AG08396 (cell line): ENCODE measurements around the gene AIP.

Experiments
- DNase-seq: peaks from one replicate; pipeline ENCODE4 v3.0.0; 2012; ENCODE audit warnings: low spot score, mixed read lengths

Gene AIP

DNA sequence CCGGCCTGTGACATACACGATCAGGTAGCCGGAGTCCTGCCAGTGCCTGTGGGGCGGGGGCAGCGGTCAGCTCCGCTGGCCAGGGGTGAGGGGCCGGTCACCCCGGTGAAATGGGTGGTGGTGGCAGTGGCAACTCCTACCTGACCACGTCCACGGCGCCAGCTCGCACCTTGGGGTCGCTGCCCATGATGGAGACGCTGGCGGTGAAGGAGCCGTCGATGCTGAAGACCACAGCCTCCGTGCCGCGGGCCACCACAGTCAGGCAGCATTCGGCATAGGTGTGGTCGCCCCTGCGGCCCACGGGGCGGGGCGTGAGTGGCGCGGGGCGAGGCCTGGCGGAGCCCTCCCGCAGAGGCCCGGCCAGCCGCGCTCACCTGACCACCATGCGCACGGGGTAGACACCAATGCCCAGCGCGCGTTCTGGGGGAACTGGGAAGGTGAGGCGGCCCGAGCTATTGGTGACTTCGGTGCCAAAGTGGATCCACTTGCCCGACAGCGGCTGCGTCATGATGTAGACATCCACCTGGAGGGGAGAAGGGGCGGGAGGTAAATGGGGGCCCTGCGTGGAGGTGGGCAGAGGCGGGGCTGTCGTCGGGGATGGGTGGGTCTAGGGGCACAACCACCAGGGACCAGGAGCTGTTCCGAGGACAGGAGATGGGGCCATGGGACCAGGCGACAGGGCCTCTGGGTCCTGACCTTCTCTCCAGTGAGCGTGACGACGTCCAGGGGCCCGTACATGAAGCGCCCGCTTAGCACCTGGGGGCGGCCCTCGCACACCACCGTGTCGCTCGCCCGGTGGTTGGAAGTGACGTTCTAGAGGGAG is 10.9 kb downstream of the AIP start:
- no peak for DNase-seq

DNA sequence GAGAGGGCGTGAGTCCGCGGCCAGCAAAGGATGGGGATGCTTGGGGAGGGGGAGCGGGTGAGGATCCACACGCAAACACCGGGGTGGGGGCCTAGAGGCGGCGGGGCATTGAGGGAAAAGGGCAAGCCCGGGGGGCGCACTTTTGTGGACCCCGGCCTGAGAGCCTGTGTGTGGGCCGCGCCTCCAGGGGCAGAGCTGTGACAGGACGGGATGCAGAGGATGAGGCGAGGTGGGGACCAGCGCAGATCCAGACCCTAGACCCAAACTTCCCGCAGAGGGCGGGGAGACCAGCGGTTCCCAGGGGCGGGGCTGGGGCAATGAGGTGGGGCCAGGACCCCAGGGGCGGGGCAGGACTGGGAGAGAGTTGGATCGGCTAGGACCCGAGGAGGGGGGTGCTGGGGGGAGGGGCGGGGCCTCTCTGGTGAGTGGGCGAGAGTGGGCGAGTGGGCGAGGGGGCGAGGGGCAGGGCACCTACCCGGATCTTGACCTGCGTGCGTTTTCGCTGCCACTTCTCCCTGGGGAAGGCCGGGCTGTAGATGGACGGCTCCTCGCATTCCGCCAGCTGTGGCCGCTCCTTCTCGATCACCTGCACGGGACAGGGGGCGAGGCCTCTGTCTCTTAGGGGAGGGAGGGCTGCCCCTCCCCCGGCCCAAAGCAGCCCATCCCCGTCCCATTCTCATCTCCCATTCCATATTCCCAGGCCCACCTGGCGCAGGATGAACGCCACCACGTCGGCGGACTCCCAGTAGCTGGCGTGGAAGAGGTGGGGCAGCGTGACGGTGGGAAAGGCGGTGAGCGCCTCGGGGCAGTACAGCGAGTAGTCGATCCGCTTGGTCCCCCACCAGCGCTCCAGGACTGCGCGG is 11.8 kb downstream of the AIP start:
- DNase-seq = no peak

DNA sequence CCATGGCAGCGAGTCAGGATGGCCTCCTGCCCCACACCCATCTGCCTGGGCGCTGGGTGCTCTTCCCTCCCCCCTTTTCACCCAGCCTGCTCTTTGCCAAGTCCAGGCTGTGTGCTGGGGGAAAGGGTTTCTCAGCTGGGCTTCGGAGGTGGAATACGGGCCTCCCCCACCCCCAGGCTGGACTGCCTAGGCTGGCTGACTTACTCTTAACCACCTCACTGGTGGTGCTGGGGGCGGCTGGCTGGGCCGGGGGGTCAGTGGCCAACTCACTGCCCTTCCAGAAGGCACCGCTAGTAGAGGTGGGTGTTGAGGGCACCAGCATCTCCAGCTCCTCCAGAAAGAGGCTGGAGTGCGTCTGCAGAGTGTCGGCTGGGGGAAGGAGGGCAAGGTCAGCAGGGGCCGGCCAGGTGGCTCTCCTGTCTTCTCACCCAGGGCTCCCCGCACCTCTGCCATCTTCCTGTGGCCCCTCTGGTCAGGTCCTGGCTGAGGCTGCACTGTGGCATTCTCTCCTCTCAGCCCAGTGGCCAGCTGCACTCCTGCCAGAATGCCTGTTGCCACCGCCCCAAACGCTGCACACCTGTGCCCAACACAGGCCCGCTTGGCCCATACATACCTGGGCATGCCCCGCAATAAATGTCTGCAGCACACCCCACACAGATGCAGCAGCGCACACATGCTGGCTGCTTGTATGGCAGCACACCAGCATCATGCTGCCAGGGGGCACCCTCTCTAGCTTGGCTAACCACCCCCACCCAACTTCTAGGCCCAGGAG is 12.6 kb downstream of the AIP start:
- no peak for DNase-seq

DNA sequence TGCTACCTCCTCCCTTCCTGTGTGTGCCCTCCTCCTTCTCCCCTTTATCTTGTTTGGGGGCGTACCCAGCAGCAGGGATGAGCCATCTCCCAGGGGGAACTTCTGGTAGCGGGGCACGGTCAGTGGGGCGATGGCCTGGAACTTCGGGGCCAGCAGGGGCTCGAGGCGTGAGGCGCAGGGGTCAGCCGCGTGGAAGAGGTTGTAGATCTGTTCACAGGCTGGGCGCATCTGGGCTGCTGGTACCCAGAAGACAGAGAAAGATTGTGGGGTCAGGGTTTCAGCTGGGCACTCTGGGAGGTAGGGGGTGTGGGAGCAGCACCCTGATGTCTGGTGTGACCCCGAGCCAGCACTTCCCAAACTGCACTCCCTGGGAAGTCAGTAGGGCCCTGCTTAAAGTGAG is 13.3 kb downstream of the AIP start:
- DNase-seq = no peak

DNA sequence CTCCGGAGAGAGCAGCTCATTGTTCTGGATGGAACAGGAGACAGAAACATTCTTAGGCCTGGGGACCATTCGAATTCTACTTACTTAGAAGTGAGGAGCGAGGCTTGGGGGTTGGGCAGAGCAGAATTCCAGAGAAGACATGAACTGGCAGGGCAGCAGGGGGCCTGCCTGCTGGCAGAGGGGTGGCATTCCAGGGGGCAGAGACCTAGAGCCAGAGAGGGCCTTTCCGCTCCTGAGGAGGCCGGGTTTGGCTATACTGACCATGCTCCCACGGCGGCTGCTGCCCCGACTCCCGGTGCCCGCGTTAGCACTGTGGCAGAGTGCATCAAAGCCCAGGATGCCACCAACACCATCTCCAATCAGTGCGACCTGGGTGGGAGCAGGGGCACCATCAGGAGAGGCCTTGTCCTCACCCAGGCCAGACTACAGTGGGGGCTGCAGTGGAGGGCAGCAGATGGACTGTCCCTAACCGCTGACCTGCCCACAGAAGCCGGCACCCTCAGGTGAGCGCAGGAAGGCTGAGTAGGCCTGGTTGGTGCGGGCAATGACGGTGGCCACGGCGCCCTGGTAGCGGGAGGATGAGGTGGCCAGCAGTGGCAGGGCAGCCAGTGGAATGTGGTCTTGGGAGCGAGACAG is 14.9 kb downstream of the AIP start:
- DNase-seq = no peak

DNA sequence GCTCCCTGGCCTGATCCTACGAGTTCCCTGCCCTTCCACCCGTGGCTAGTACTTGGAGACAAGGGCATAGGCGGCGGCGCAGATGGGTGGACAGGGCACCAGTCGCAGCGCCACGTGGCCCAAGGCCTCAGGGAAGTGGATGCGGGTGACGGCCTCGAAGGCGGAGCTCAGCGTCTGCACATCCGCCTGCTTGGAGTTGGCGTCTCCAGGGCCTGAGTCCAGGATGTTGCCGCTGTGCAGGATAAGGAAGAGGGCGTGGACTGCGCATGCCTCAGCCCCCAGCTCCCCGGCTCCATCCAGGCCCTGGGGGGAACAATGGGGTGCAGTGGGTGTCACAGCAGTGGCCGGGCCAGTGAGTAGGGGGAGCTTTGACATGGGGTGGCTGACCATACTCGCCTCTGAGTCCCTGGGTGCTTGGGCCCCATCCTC is 15.7 kb downstream of the AIP start:
- no peak for DNase-seq

DNA sequence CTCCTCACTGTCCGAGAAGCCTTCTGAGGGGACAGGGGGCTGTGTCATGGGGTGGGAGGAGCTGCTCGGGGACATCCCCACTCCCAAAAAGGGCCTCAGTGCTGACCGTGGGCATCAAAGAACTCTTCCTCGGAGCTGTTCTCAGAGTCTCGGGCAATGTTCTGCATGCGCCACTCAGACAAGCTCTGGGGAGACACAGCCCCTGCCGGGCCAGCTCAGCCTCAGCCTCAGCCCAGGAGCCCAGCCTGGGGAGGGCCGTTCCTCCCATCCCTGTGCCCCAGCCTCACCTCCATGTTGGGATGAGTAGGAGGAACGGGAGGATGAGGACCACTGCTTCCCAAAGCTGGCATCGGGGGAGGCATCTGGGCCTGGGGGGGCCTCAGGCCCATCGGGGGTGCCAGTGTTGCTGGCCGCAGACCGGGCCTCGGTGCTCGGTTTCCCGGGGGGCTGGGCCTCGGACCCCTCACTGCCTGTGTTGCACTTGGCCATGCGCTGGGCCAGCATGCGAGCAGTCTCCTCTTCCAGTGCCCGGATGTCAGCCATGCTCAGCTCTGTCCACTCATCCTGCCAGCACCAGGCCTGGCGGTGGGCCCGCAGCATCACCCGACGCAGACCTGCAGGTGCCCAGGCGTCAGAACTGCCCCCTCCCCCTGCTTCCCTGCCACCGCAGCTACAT is 17.1 kb downstream of the AIP start:
- no peak for DNase-seq

DNA sequence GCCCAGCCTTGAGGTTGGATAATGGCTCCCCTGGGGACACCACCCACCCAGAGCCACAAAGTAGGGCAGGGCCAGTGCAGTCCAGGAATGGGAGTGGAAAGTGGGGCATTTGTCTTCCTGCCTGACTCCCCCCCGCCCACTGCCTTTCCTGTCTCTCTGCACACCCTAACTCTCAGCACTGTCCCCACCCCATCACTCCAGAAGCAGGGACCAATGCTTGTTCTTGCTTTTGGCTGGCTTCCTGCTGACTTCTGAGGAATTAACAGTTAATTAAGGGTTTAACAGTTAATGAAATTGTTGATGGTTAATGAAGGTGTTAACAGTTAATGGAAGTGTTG is 17.6 kb downstream of the AIP start:
- no peak for DNase-seq

DNA sequence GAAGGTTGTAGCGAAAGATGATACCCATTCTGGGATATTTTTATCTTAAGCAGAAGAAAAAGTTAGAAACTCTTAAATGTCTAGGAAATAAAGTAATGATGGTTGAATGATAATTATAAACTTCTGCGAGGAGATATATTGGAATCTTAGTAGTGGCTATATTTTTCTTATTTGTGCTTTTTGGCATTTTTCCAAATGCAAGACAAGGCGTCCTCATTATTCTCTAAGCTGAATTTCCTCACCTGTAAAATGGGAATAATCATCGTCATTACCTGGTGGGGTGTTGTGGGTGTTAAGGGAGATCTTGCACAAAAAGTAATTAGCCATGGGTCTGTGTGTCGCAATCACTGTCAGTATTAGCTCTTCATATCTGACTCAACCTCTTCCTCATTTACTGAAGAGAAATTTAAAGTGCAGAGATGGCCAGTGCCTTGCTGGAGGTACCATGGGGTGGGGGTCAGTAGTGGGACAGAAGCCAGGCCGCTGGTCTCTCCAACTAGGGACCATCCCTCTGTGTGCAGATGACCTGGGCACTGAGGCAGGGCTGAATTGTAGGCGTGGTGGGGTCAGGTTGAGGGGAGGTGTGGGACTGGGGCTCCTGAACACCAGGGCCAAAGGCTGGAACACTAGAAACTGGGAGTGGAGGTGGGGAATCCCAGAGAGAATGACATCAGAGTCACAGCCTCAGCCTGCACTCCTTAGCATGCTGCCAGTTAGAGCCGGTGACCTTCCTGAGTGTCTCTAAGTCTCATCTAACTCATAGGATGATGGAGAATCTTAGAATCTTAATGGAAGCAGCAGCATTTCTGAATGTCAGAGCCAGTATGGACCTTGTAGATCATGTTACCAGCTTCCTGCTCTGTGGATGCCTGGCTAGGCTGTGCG is 18.2 kb downstream of the AIP start:
- no peak for DNase-seq

DNA sequence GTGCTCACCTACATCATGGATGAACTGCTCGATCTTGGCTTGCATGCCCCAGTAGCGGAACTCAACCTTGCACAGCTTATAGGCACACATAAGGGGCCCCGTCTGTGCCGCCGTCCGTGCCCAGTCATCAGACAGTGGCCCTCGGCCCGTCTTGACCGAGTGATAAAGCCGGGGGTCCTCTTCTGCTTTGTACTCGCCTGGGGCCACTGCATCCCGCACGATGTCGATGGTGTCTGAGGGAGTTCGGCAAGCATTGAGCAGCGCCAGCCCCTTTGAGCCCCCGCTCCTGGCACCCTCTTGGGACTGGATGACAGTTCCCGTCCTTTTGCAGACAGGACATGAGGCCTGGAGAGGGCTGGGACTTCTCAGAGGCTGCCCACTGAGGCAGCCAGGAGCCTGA is 19.0 kb downstream of the AIP start:
- DNase-seq = no peak

DNA sequence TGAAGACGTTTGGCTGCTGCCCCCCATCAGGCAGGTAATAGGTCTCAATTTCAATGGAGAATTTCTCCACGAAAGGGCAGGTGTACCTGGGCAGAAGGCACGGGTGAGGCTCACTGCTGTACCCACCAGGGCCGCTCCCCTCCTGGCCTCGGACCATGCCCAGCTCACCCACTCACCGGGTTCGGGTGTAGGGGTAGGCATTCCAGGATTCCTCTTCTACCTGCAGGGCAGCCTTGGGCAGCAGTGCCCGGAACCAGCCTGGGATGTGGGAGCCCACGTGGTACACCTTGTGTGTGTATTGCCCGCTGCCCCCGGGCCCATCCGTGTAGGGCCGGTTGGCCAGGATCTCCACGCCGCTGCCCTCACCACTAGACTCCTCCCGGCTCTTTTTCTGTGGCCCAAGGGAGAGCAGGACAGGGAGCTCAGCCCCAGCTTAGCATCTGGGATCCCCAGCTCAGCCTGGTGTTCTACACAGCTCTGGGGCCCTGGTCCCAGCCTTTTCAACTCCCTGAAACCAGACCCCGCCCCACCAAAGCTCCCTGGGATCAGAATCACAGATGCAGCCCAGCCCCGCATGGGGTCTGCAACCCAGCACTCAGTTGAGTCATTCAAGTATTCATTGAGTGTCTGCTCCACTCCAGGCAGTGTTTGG is 19.6 kb downstream of the AIP start:
- DNase-seq = no peak

DNA sequence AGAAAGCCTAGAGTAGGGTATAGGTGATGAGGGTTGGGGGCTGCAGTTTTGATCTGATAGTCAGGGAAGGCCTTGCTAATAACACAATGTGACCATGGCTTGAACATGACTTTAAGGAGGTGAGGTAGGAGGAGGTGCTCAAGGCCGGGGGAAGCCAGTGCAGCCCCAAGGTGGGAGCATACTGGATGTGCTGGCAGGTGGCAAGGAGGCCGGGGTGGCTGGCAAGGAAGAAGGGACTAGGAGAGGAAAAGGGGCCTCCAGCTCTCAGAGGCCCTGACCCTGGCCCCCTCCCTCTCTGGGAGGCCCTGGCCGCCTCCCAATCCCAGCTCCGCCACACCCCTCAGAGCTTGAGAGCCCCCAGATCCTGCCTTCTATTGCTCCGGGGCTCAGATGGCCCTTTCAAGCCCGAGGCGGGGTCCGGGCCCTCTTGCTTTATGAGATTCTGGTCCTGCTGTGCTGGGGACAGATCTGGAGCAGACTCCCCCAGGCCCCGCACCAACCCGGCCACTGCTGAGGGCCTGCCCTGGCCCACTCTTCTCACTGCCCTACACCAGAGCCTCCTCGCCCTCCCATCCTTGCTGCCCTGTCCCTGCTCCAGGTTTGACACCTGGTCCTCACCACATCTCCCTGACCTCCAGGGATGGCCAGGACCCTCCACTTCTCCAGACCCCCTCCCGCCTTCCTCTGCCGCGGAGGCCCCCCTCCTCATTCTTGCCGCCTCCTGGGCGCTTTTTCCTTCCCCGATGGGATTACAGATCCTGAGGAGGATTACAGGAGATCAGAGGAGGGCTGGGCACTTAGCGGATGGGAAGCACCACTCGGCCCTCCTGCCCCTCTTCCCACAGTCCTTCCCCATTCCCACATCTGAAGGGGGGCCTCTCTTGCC is 20.5 kb downstream of the AIP start:
- no peak for DNase-seq

DNA sequence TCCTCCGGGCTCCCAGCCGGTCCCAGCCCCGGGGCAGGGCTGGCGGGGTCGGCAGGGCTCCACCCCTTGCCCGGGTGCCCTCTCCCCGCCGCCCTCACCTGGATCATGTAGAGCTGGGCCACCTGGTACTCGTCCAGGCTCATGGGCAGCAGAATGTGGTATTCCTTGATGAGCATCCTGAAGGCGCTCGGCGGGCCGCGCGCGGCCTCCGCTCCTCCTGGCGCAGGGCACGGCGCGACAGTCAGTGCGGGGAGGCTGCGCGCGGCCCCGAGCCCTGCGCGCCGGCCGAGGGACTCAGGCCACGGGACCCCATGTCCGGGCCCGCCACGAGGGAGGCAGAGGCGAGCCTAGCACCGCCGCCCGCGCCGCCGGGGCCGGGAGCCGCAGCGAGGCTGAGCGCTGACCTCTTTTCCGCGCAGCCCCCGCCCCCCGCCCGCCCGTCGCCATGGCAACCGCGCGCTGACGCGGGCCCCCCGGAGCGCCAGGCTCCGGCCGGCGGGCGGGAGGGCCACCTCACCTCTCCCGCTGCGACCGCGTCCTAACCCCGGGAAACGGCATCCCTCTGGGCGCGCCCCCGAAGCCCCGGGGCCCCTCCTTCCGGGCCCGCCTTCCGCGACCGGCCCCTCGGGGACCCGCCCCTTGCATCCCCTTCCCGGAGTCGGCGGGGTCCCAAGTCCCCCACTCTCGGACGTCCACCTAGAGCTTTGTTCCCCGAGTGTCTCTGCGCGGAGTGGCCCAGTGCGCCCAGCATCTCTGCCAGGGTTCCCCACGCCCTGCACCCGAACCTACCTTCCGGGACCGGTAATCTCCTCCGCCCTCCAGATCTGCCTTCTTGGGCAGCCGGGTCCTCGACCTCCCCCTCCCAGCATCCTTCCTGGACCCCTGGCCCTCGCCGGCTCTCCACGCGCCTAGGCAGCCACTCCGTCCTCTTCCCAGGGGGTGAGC is 21.5 kb downstream of the AIP start:
- DNase-seq = peak; percentile 81

DNA sequence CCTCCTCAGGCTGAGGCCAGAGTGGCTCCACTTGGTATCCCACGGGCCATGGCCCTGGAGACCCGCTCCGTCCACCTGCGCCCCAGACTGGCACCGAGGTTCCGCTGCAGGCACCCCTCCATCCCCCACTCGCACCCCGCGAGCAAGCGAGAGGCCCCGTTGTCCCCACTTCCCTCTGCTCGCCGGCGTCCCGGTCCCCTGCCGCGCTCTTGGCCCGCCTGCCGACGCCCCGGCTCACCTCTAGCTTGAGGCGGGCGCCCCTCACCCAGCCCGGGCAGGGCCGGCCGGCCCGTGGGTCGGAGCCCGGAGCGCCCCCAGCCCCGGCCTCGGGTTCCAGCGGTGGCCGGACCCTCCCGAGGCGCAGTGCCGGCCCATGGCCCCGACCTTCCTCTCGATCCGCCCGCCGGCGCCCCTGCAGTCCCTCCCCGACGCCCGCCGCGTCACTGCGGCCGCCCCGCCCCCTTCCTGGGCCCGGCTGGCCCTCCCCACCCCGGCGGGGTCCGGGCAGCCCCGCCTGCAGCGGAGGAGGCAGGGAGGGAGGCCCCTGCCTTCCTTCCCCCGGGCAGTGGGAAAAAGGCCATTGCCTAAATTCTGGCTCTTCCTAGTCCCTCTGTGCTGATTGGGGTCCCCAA is 22.2 kb downstream of the AIP start, which contains the start of gene PITPNM1:
Gene PITPNM1 (minus strand): TSS at position 414 of the 632 bp plus-strand sequence. CDS start 1,183 bp downstream, outside the sequence.
- peak; percentile 80 for DNase-seq

DNA sequence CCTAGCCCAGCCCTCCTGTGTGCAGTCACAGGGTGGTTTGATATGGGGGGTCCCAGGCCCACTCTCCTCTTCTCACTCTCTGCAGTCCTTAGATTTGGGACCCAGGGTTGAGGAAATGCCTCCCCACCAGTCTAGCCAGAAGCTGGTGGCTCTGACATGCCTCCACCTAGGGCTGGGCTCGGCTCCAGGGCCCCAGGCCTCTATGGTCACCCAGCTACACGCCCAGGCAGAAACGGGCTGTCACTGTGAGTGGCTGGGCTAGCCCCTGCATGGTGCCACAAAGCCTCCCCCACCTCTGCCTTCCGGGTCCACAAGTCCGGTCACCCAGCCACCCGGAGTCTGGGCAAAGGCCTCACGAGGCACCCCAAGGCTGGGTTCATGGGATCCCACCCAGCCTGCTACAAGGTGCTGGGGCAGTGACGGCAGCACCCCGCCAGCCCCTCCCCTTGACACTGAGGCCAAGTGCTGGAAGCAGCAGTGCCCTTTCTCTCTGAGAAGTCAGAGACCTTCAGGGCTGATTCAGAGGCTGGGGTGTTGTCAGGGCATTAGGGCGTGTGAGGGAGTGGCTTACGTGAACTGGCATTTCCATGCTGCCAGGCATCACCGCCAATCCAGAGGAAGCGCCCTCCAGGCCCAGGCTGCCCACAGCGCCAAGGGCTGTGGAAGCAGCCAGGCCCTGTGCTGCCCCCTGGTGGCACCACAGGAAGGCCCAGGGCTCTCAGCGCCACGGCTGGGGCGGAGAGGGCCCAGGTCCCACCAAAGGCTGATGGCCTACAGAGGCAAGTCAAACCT is 23.0 kb downstream of the AIP start:
- peak; percentile 96 for DNase-seq

DNA sequence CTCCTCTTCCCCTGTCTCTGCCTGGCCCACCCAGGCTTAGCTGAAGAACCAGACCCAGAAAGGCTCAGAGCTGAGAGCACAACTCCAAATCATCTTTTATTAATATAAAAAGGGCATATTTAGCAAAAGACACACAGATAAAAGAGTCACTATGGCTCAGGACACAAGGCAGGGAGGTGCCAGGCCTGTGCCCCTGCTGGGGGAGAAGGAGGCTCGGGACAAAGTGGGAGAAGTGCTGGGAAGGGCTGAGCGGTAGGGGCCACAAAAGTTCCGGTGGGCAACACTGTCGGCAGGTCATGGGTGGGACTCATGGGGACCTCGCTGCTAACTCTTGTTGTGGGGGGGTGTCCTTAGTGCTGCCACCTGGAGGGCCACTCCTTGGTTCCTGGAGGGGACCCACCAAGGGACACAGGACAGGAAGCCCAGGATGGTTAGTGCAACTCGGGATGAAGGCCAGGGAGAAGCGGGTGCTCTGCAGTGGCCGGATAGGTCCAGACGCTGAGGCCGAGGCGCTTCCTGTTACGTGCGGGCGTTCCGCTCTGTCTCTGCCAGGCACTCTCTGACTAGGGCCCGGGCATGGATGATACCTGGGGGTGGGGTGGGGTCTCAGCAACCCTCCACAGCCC is 23.7 kb downstream of the AIP start:
- DNase-seq = no peak
